ENCODE data around the gene HSD11B2.

Gene HSD11B2

DNA sequence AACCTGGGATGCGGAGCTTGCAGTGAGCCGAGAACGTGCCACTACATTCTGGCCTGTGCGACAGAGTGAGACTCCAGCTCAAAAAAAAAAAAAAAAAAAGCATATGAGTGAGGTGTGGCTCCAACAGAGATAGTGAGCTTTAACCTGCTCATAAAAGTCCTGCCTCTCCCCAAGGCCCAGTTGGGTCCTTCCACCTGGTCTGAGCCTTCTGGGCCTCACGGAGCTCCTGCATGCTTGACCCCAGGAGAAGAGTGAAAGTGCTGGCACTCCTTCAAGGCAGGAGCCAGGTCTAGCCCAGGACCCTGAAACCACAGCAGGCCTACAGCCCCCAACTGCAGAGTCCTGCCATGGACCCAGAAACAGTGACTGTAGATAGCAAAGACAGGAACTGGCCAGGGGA is 17.7 kb downstream of the HSD11B2 start:
- no peak for DNase-seq (ENCODE audit: low read depth in 4 of 4, low spot score in 1 of 4)

DNA sequence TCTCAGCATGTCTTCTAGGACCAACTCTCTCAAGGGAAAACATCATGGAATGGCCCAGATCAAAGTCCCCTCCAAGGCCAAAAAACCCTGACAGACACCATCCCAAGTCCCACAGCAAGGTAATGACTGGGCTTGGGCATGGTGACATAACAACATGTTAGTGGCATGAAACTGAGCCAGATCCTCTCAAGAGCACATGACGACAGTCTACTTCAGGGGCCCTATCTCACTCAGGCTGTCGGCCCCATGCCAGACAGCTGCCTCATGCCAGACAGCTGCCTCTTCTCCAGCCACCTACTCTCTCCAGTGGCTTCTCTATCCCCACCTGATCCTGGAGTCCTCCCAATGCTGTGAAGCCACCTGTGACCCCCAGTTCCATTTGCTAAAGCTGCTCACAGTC is 18.4 kb downstream of the HSD11B2 start:
- no peak for DNase-seq (ENCODE audit: low read depth in 4 of 4, low spot score in 1 of 4)

DNA sequence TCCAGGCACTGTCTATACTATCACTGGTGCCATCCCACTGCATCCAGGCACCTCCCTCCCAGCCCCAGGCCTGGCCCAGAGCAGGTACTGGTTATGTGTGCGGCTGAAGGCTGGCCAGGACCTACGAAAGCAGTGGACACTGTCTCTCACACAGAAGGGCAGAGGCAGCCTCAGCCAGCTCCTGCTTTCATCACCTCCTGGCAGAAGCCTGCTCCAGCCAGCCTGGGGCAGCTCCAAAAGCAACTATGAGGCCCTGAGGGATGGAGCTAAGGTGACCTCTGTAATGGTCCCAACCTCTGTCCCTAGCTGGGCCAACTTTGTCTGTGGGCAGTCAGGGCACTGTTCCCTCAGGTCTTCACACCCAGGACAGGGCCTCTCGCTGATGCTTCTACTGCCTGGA is 18.8 kb downstream of the HSD11B2 start:
- DNase-seq (ENCODE audit: low read depth in 4 of 4, low spot score in 1 of 4) = no peak

DNA sequence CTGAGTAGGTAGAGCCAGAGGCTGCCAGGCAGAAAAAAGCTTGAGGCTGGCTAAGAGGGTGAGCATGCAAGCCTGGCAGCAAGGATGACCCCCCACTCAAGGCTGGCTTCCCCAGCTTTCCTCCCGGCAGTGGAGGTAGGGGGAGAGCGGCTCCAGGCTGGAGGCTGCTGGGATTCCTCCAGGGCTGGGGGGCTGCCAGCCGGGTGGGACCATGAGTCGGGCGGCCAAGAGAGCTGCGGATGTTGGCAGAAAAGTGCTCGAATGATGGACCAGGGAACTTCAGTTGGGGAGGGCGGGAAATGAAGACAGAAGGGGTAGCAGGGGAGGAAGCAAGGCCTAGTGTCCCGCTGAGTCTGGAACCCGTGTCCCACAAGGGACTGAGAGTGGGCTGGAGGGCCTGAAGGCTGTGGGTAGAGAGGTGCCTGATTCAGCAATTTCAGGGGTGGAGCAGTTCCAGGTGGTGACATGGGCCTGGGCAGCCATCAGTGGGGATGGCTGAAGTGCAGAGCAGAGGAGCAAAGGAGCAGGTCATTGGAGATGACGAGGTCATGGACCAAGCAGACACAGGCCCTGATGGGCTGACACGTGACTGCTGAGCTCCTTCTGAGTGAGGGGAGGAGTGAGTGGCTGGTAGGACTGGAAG is 20.3 kb downstream of the HSD11B2 start:
- no peak for DNase-seq (ENCODE audit: low read depth in 4 of 4, low spot score in 1 of 4)

DNA sequence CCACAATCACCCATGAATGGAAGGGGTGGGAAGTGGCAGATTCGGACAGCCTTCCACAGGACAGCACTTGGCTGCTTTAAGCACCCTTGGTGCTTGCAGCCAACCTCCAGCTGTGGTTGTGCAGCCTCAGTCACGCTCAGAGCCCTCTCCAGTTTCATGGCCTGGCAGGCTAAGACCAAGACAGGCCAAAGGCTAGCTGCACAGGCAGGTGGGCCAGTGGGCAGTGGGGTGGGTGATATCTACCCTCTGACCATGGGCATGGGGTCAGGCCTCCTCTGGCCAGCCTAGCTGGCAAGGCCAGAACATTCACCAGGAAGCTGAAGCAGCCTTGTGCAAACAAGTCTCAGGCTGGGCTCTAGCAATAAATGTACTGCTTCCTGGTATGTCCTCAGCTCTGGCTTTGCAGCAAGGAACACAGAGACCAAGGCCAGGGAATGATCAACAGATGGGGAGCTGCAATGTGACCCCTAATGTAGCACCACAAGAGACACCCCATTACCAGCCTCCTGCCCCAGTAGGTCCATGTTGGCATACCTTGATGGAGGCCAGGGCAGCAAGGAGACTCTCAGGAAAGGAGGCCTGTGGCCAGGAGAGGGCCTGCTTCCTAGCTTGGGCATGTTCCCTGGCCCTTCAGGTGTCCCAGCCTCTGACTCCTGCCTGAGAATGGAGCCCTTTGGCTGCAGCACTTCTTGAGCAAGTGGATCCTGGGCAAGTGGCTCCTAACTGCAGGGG is 20.9 kb downstream of the HSD11B2 start:
- no peak for DNase-seq (ENCODE audit: low read depth in 4 of 4, low spot score in 1 of 4)

DNA sequence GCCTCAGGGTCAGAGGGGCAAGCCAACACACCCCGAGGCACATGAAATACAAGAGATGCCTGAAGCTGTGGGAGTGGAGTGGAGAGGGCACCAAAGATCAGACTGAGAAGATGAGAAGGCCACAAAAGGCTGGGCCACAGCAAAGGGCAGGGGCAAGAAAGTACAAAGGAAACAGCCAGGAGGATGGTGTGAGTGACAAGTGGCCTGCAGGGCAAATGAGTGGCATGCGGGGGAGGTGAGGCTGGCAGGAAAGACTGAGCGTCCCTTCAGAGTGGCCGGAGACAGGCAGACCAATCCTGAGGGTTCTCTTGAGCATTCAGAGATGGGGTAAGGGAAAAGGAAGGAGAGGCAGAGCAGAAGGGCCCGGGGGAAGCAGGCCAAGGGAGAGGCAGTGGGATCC is 23.2 kb downstream of the HSD11B2 start:
- DNase-seq (ENCODE audit: low read depth in 4 of 4, low spot score in 1 of 4) = no peak

DNA sequence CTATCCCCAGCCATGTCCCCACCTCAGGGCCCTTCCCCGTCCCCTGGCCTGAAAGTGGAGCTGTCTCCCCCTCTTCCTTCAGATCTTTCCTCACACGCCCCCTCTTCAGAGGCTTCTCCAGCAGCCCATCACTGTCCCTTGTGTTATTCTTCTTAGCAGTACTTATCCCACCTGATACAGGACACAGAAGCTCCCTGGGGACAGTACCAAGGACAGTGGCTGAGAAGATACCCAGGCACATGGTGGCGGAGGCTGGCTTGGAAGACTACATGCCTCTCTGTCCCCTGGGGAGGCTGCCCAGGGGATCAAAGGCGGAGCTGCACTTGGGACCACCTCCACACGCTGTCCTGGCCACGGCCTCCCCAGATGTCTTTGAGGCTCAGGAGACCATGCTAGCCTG is 23.9 kb downstream of the HSD11B2 start:
- DNase-seq (ENCODE audit: low read depth in 4 of 4, low spot score in 1 of 4) = no peak

DNA sequence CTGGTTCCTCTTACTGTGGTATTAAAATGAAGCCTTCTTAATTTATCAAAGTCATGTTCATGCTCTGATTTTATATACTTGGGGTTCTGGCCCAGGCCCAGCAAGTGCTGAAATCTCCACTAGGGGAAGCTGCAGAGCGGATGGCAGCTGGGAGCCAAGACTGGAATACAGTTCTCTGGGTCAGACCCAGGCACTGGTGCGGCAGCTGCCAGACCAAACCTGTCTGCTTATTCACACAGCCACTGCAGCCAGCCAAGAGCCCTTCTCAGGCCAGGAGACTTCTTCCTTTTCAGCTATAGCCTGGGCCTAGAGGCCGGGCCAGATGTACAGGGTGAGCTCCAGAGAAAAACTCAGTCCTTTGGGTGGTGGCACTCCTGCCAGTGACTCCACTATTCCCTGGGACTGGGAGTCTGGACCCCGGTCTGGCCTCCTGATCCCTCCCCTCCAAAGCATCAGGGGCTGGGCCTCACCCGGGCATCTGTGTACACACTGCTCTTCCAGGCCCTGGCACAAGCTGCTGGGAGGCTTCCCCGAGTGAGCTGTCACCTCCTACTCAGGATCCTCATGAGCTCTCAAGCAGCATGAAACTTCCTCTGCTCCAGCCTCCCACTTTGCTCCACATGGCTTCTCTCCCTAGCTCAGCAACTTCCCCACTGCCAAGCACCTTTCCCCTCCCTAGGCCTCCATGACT is 25.6 kb downstream of the HSD11B2 start:
- no peak for DNase-seq (ENCODE audit: low read depth in 4 of 4, low spot score in 1 of 4)

DNA sequence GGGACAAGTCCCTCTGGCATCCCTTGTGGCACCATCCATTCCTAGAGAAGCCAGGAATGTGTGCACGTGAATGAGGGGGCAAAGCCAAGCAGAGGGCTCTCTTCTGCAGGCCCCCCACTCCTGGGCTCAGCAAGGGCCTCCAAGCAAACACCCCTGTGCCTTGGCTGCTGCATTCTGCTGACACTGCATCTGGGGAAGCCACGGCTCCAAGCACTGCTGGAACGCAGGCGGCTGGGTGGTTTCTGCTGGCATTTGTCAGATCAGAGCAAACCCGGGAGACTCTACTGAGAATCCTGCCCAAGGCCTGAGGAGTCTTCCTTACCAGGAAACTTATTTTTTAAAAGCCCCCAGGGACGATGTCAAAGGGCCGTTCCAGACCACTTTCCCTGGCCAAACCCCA is 26.7 kb downstream of the HSD11B2 start:
- DNase-seq (ENCODE audit: low read depth in 4 of 4, low spot score in 1 of 4) = no peak

DNA sequence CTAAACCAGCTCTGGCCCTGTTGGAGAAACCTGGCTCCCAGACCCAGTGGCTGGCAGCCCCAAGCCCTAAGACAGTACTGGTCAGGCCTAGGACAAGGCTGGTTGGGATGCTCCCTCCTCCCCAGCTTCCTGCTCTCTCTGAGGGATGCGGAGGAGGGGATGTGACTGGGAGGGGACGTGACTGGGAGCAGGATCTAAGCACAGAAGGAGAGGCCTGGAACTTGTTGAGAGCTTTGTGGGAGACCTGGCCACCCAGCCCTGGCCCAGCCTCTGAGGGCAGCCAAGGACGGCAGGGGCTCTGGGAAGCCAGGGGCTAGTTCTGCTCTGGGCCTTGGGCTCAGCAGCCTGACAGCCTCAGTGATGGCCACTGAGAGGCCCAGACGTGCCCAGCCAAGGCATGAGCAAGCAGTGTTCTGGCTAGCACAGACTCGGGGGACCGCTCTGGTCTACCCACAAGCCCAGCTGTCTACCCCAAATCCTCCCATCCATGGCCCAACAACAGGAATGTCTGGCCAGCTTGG is 27.3 kb downstream of the HSD11B2 start:
- no peak for DNase-seq (ENCODE audit: low read depth in 4 of 4, low spot score in 1 of 4)

DNA sequence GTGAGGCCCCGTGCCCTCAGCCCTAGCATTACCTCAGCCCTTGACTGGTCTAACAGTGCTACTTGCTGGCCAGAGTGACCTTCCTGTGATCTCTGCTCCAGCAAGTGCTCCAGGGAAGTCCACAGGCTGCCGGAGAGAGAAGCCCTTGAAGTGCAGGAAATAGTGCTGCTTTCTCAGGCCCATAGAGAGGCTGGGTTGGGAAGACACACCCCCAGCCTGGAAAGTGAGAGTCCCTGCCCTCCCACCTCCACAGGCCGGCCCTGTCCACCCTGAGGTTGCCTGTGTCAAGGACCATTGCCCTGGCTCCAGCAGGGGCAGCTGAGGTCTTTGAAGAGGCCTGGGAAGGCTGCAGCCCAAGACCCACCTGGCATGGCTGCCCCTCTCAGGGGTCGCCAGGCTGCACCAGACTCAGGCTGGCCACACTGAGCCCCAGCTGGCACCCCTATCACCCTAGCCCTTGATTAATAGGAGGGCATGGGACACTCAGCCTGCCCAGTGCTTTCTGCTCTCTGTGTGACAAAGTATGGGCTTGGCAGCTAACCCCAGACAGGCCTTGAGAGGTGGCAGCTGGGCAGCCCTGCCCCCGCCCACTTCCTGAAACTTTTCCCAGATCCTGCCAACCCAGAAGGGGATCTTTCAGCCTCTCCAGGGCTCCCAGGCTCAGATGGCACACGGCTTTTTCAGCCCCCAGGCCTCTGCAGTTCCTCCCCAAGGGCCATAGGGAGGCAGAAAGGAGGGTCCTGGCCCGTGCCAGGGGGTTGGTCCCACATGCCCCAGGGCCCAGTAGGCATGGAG is 28.3 kb downstream of the HSD11B2 start:
- DNase-seq (ENCODE audit: low read depth in 4 of 4, low spot score in 1 of 4) = no peak

DNA sequence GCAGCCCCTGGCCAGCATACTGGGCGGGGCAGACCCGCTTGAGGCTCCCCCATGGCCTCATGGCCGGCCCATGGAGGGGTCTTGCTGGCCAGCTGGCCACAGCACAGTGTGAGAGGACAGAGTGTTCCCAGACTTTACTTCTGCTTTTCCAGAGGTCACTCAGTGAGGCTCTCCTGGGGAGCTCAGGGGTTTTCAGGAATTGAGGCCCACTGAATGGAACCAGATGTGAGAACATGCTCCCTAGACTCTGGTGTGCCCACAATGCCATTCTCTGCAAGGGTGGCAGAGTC is 28.9 kb downstream of the HSD11B2 start:
- DNase-seq (ENCODE audit: low read depth in 4 of 4, low spot score in 1 of 4) = no peak

DNA sequence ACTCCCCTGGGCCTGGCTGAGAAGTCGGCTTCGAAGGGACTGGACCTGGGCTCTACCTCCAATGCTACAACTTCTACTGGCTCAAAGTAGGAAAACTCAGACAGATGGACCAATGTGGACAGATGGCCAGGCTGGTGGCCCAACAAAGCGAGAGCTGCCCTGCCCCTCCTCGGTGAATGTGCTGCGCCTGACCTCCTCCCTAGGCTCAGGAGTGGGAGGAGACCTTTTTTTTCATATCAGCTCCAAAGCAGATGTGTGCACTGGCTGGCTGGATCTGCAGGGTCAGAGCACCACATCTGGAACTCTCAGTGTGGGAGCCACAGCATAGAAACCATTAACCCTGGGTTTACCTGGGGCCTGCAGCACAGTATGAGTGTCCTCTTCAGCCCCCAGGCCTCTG is 29.2 kb downstream of the HSD11B2 start:
- DNase-seq (ENCODE audit: low read depth in 4 of 4, low spot score in 1 of 4) = no peak

DNA sequence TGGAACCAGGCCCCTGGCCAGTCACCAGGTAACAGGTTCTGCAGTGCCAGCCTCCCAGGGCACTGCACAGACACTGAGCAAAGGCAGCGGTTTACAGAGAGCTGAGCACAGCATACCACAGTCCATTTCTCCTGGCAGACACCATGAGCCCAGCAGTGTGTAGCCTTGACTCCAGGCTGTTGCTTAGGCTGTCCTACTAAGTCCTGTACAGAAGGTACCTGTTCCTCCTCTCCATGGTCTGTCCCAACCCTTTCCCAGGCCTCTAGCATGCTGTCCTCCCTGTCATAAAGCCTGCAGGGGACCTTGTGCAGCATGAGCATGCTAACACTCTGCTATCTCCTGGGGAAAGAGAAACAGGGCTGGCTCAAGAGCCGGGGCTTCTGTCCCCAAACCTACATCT is 30.0 kb downstream of the HSD11B2 start:
- DNase-seq (ENCODE audit: low read depth in 4 of 4, low spot score in 1 of 4) = no peak

DNA sequence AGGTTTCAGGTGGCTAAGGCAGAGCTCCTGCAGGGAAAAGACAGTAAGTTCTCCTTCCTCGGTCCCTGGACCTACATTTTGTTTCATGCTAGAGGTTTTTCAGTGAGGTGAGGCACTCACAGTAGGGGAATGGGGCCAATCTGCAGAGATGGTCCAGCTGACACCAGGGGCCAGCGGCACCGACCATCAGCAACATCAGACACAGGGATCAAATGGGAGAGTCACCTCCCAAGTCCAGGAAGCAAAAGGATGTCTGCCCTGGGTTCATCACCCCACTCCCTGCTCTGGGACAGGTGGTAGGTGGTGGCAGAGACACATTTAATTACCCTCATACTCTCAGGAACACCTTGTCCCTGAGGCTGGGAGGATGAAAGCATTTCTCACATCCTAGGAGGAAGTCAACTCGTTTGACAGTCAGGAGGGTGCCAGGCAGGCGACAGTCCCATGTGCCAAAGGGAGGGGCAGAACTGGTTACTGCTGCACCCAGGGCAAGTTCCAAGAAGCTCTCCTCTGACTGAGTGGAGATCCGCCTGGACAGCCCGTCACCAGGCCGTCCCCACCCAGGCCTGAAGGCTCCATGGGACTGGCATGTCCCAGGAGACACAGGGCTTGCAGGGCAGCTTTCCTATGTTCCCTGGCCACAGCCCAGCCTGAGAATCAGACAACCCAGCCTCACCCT is 30.8 kb downstream of the HSD11B2 start:
- DNase-seq (ENCODE audit: low read depth in 4 of 4, low spot score in 1 of 4) = no peak

DNA sequence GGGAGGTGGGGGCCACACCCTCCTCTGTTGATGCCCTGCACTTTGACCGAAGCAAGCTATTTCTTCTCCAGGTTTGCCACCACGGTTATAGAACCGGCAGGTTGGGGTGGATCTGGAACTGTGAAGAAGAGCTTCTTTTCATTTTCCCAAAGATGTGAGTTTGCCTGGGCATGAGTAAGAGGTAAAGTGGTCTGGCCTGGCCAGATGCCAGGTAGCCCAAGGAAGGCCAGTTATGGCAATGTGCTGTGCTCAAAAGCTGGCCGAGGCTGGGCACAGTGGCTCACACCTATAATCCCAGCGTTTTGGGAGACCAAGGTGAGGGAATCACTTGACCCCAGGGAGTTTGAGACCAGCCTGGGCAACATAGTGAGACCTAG is 31.3 kb downstream of the HSD11B2 start:
- DNase-seq (ENCODE audit: low read depth in 4 of 4, low spot score in 1 of 4) = no peak

DNA sequence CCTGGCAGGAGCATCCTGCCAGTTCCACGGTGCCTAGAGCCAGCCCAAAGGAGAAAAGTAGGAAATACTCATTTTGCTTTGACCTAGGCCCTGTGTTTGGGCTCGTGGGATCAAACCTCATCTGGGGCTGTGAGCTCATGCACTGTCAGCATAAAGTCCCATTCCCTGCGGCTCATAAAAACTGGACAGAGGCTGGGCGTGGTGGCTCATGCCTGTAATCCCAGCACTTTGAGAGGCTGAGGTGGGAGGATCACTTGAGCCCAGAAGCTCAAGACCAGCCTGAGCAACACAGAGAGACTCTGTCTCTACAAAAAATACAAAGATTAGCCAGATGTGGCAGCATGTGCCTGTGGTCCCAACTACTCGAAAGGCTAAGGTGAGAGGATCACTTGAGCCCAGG is 32.1 kb downstream of the HSD11B2 start:
- DNase-seq (ENCODE audit: low read depth in 4 of 4, low spot score in 1 of 4) = no peak

DNA sequence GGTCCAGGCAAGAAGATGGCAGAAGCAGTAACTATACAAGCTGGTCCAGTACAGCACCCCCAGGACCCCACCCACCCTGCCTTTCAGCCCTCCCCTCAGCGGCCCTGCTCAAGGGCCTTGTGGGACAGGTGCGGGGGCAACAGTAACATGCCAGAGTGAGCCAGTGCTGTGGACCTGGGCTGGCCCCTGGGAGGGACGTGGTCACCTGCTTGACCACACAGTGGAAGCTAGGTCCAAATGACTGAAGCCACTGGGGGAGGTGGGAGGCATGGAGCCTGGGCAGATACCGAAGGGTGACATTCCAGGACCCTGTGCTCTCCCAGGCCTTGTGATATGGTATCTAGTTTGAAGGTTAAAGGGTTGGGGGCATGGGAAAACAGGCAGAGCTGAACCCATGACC is 32.8 kb downstream of the HSD11B2 start:
- DNase-seq (ENCODE audit: low read depth in 4 of 4, low spot score in 1 of 4) = no peak

DNA sequence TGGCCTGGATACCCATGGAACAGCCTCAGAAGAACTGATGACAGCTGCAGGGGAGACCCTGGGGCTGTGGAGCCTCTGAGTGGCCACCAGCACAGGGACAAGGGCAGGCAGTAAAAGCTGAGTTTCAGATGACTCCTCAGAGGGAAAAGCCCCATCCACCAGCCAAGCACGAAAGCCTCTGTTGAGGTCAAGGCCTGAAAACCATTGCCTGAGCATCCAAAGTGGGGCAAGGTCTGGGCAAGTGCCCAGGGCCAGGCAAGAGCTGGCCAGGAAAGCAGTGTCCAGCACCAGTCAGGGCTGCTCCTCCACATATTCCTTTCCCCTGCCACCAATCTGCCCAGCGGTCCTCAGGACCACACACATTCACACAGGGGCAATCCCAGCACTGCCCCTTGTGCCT is 33.6 kb downstream of the HSD11B2 start:
- no peak for DNase-seq (ENCODE audit: low read depth in 4 of 4, low spot score in 1 of 4)

DNA sequence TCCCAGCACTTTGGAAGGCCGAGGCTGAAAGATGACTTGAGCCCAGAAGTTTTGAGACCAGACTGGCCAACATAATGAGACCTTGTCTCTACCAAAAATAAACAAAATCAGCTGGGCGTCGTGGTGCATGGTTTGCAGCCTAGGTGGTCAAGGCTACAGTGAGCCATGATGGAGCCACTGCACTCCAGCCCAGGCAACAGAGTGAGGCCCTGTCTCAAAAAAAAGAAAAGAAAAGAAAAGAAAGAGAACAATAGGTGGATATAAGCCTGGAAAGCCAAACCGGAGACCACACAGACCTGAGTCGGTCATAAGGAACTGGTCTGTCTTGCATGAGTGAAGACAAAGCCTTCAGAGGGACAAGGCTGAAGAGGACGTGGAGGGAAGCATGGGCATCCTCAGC is 35.7 kb downstream of the HSD11B2 start:
- no peak for DNase-seq (ENCODE audit: low read depth in 4 of 4, low spot score in 1 of 4)

DNA sequence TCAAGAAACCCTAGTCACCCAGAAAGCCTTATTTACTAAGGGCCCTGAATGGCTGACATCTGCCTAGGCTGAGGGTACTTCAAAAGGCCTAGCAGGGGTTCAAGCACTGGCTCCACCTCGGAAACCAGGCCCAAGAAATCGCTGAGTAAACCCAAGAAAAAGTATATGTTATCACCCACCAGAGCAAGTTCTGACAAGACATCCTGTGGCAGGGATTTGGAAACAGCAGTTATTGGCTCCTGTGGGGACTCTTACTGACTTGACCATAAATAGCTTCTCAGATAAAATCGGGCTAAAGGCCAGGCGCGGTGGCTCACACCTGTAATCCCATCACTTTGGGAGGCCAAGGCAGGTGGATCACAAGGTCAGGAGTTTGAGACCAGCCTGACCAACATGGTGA is 37.8 kb downstream of the HSD11B2 start:
- DNase-seq (ENCODE audit: low read depth in 4 of 4, low spot score in 1 of 4) = no peak
